ENCODE measurements around the gene OGFOD3. TPM values are rescaled to one million over a fixed set of nuclear protein-coding genes. Genes with fewer than 3 reads are reported as not detected.

The OGFOD3 gene
- total RNA-seq, 1 experiment from 2014 or later, result 25.0 TPM

GRCh38 chr17:82354804-82355308, 63.5 kb downstream of the OGFOD3 start:
- CTCF ChIA-PET, result interaction anchor here (0.6 kb wide), 1 partner anchor 45 kb away, joined by 7 read pairs; no protein-coding TSS in a partner anchor
- intact Hi-C loops (cut with micrococcal nuclease; ENCODE audit: unreplicated experiment), result loop anchor here (5.0 kb wide), 1 partner anchor 412 kb away; no protein-coding TSS in a partner anchor
- no TSS peak for BruUV-seq (replicated peaks)

GRCh38 chr17:82353484-82353883, 64.9 kb downstream of the OGFOD3 start:
- DNase-seq (ENCODE audit: low spot score), result no peak
- Histone ChIP-seq H3K4me1 (ENCODE audit: insufficient read depth, low read length, poor library complexity, severe bottlenecking) (peaks cover 14% of the 10 kb centered on the region), H3K9me3 (ENCODE audit: low read depth, low read length, poor library complexity, severe bottlenecking) (no peaks in the 10 kb centered on the region), H3K27ac (ENCODE audit: low read depth, low read length, poor library complexity, severe bottlenecking) (no peak overlapping the region), H3K4me3 (ENCODE audit: low read depth, low read length, poor library complexity, severe bottlenecking) (no peak overlapping the region), H3K27me3 (replicated peaks; ENCODE audit: insufficient read depth, low read depth, low read length, poor library complexity) (no peaks in the 10 kb centered on the region), H3K36me3 (ENCODE audit: insufficient read depth, low read length, poor library complexity, severe bottlenecking) (no peaks in the 10 kb centered on the region)
- POLR2A ChIA-PET (ENCODE audit: low non-redundant PET), result no interaction called here
- TF ChIP-seq EZH2 (IDR thresholded peaks at IDR 0.05; ENCODE audit: borderline replicate concordance, low read depth, low read length, poor library complexity, severe bottlenecking) (no peak), CTCF (conservative IDR thresholded peaks at IDR 0.05; ENCODE audit: low read depth, low read length) (no peak)
- intact Hi-C loops (cut with micrococcal nuclease; ENCODE audit: unreplicated experiment), result loop anchor here (5.0 kb wide), 1 partner anchor 414 kb away; no protein-coding TSS in a partner anchor
- BruUV-seq (replicated peaks), result no TSS peak
- CTCF ChIA-PET, result no interaction called here

More at GRCh38 chr17:82354804-82355308, 63.5 kb downstream of the OGFOD3 start:
- no peaks in the 10 kb centered on the region for H3K9me3 ChIP-seq (ENCODE audit: low read depth, low read length, poor library complexity, severe bottlenecking)
- no peaks in the 10 kb centered on the region for H3K36me3 ChIP-seq (ENCODE audit: insufficient read depth, low read length, poor library complexity, severe bottlenecking)
- no peak for DNase-seq (ENCODE audit: low spot score)
- no peak overlapping the region for H3K4me3 ChIP-seq (ENCODE audit: low read depth, low read length, poor library complexity, severe bottlenecking)
- TF ChIP-seq CTCF (conservative IDR thresholded peaks at IDR 0.05; ENCODE audit: low read depth, low read length) (no peak), EZH2 (IDR thresholded peaks at IDR 0.05; ENCODE audit: borderline replicate concordance, low read depth, low read length, poor library complexity, severe bottlenecking) (no peak)
- H3K27ac ChIP-seq (ENCODE audit: low read depth, low read length, poor library complexity, severe bottlenecking), result no peak overlapping the region
- H3K4me1 ChIP-seq (ENCODE audit: insufficient read depth, low read length, poor library complexity, severe bottlenecking), result no peaks in the 10 kb centered on the region
- POLR2A ChIA-PET (ENCODE audit: low non-redundant PET), result no interaction called here
- H3K27me3 ChIP-seq (replicated peaks; ENCODE audit: insufficient read depth, low read depth, low read length, poor library complexity), result no peaks in the 10 kb centered on the region

GRCh38 chr17:82351713-82352488, 66.5 kb downstream of the OGFOD3 start:
- Histone ChIP-seq H3K36me3 (ENCODE audit: insufficient read depth, low read length, poor library complexity, severe bottlenecking) (no peaks in the 10 kb centered on the region), H3K27me3 (replicated peaks; ENCODE audit: insufficient read depth, low read depth, low read length, poor library complexity) (no peaks in the 10 kb centered on the region), H3K9me3 (ENCODE audit: low read depth, low read length, poor library complexity, severe bottlenecking) (no peaks in the 10 kb centered on the region), H3K27ac (ENCODE audit: low read depth, low read length, poor library complexity, severe bottlenecking) (no peak overlapping the region), H3K4me1 (ENCODE audit: insufficient read depth, low read length, poor library complexity, severe bottlenecking) (peaks cover 17% of the 10 kb centered on the region), H3K4me3 (ENCODE audit: low read depth, low read length, poor library complexity, severe bottlenecking) (no peak overlapping the region)
- no TSS peak for BruUV-seq (replicated peaks)
- ChIA-PET CTCF (no interaction called here), POLR2A (ENCODE audit: low non-redundant PET) (interaction anchor here (0.6 kb wide), 1 partner anchor 79 kb away, joined by 5 read pairs; the partner anchor contains the start of gene CSNK1D)
- TF ChIP-seq EZH2 (IDR thresholded peaks at IDR 0.05; ENCODE audit: borderline replicate concordance, low read depth, low read length, poor library complexity, severe bottlenecking), result no peak
- TF ChIP-seq CTCF (conservative IDR thresholded peaks at IDR 0.05; ENCODE audit: low read depth, low read length), result peak; percentile 92
- intact Hi-C loops (cut with micrococcal nuclease; ENCODE audit: unreplicated experiment), result loop anchor here (1.0 to 5.0 kb wide), 2 partner anchors 62 to 415 kb away; no protein-coding TSS in a partner anchor
- DNase-seq (ENCODE audit: low spot score), result peak; percentile 89

All from A673 (cell line).